Measurements from ENCODE around the gene CSRNP3.

CSRNP3 gene

GRCh38 chr2:165601065-165601830 is 131.8 kb downstream of the CSRNP3 start:
- no peak for TF ChIP-seq ZNF274 (IDR thresholded peaks at IDR 0.05; ENCODE audit: low read depth, low read length)
- H3K4me3 ChIP-seq (ENCODE audit: low read length) = no peak overlapping the region

- H3K4me3 ChIP-seq (ENCODE audit: low read length) = no peak overlapping the region
- no peak for TF ChIP-seq ZNF274 (IDR thresholded peaks at IDR 0.05; ENCODE audit: low read depth, low read length)
Observed at GRCh38 chr2:165601928-165602521, 132.5 kb downstream of the CSRNP3 start.

GRCh38 chr2:165609672-165610071 is 140.2 kb downstream of the CSRNP3 start:
- no peak for TF ChIP-seq ZNF274 (IDR thresholded peaks at IDR 0.05; ENCODE audit: low read depth, low read length)
- H3K4me3 ChIP-seq (ENCODE audit: low read length) = no peak overlapping the region

- no peak for TF ChIP-seq ZNF274 (IDR thresholded peaks at IDR 0.05; ENCODE audit: low read depth, low read length)
- H3K4me3 ChIP-seq (ENCODE audit: low read length) = no peak overlapping the region
Observed at GRCh38 chr2:165610591-165611029, 141.1 kb downstream of the CSRNP3 start.

GRCh38 chr2:165617741-165618481 is 148.4 kb downstream of the CSRNP3 start:
- TF ChIP-seq ZNF274 (IDR thresholded peaks at IDR 0.05; ENCODE audit: low read depth, low read length) = no peak
- no peak overlapping the region for H3K4me3 ChIP-seq (ENCODE audit: low read length)

GRCh38 chr2:165618806-165619205 is 149.3 kb downstream of the CSRNP3 start:
- no peak overlapping the region for H3K4me3 ChIP-seq (ENCODE audit: low read length)
- no peak for TF ChIP-seq ZNF274 (IDR thresholded peaks at IDR 0.05; ENCODE audit: low read depth, low read length)

- no peak for TF ChIP-seq ZNF274 (IDR thresholded peaks at IDR 0.05; ENCODE audit: low read depth, low read length)
- no peak overlapping the region for H3K4me3 ChIP-seq (ENCODE audit: low read length)
Observed at GRCh38 chr2:165621086-165621560, 151.6 kb downstream of the CSRNP3 start.

GRCh38 chr2:165623161-165623560 is 153.7 kb downstream of the CSRNP3 start:
- no peak for TF ChIP-seq ZNF274 (IDR thresholded peaks at IDR 0.05; ENCODE audit: low read depth, low read length)
- H3K4me3 ChIP-seq (ENCODE audit: low read length) = no peak overlapping the region

- H3K4me3 ChIP-seq (ENCODE audit: low read length) = no peak overlapping the region
- no peak for TF ChIP-seq ZNF274 (IDR thresholded peaks at IDR 0.05; ENCODE audit: low read depth, low read length)
Observed at GRCh38 chr2:165623783-165624469, 154.4 kb downstream of the CSRNP3 start.

- no peak overlapping the region for H3K4me3 ChIP-seq (ENCODE audit: low read length)
- no peak for TF ChIP-seq ZNF274 (IDR thresholded peaks at IDR 0.05; ENCODE audit: low read depth, low read length)
Observed at GRCh38 chr2:165624470-165624800, 154.9 kb downstream of the CSRNP3 start.

- H3K4me3 ChIP-seq (ENCODE audit: low read length) = no peak overlapping the region
- no peak for TF ChIP-seq ZNF274 (IDR thresholded peaks at IDR 0.05; ENCODE audit: low read depth, low read length)
Observed at GRCh38 chr2:165627470-165627869, 158.0 kb downstream of the CSRNP3 start.

GRCh38 chr2:165629776-165630175 is 160.3 kb downstream of the CSRNP3 start:
- TF ChIP-seq ZNF274 (IDR thresholded peaks at IDR 0.05; ENCODE audit: low read depth, low read length) = no peak
- no peak overlapping the region for H3K4me3 ChIP-seq (ENCODE audit: low read length)

GRCh38 chr2:165630236-165630635 is 160.7 kb downstream of the CSRNP3 start:
- TF ChIP-seq ZNF274 (IDR thresholded peaks at IDR 0.05; ENCODE audit: low read depth, low read length) = no peak
- no peak overlapping the region for H3K4me3 ChIP-seq (ENCODE audit: low read length)

- no peak overlapping the region for H3K4me3 ChIP-seq (ENCODE audit: low read length)
- TF ChIP-seq ZNF274 (IDR thresholded peaks at IDR 0.05; ENCODE audit: low read depth, low read length) = no peak
Observed at GRCh38 chr2:165631089-165631488, 161.6 kb downstream of the CSRNP3 start.

All from GM08714 (cell line).